GM18907 (cell line): ENCODE data around the gene CSTPP1.
"Not testable (repeated sequence)": the region's sequence is repeated elsewhere in the genome, so short reads cannot be mapped to it uniquely, and the experiment has no call there.

Experiments
- ATAC-seq: cut with Tn5 transposase; IDR thresholded peaks from one replicate; pipeline ENCODE4 v1.9.1; 2021; ENCODE audit warnings: mild to moderate bottlenecking, moderate library complexity; ENCODE audit not compliant: unreplicated experiment

The CSTPP1 gene

DNA sequence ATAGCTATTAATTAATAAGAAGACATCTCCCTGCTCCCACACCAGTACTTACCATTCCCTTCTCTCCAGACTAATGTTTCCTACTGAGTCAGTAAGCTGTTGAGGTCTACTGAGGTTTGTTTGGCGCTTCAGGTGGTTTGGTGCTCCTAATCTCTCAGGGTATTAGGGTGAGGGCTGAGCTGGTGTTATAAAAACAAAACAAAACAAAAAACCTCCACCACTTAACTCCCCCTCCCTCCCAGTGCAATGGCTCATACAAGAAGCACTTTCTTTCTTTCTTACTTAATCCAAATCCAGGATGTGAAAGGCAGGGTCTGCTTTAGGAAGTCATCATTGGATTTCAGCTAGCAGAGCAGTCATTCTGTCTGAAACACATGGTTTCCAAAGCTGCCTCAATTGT, 15.3 kb downstream of the CSTPP1 start:
- ATAC-seq: no peak

DNA sequence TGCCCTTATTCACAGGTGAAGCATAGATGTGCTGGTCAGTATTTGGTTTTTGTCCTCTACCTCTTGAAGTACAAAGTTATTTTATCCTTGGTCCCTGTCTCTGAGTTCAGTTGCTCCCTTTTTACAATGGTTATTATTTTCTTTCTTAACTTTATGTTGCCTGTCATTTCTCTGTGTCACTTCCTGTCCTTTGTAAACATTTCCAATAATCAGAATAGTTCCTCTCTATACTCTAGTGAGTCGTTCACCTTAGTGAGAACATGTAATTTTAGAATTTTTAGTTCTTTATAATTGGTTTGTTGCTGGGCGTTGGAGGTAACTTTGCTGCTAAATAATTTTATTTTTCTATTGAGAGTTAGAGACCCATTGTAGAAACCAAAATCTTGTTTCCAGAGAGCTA, 16.0 kb downstream of the CSTPP1 start:
- ATAC-seq: no peak

DNA sequence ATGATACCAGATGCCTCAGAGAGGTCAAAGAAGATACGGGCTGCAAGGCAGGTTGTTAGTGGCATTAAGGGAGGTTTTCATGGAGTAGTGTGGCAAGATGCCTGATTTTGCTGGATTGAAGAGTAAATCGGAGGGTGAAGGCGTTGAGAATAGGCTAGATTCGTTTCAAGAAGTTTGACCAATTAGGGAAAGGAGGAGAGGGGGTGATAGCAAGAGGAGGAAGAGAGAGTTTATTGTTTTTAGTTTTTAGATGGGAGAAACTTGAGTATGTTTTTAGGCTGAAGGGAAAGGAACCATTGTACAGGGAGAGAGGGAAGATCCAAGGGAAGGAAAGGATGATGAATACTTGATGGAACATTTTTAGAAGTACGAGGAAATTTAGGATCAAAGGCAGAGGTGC, 16.5 kb downstream of the CSTPP1 start:
- ATAC-seq: no peak

DNA sequence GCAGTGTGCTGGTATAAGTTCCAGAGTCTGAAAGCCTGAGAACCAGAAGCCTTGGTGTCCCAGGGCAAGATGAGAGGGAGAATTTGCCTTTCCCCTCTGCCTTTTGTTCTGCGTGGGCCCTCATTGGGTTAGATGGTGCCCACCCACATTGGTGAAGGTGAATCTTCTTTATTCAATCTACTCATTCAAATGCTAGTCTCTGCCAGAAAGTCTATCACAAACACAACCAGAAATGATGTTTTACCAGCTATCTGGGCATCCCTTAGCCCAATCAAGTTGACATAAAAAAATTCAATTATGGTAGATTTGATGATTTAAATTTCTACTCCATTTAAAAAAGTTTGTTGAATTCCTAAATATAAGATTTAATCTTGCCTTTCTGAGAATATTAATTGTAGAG, 22.2 kb downstream of the CSTPP1 start:
- ATAC-seq: no peak

DNA sequence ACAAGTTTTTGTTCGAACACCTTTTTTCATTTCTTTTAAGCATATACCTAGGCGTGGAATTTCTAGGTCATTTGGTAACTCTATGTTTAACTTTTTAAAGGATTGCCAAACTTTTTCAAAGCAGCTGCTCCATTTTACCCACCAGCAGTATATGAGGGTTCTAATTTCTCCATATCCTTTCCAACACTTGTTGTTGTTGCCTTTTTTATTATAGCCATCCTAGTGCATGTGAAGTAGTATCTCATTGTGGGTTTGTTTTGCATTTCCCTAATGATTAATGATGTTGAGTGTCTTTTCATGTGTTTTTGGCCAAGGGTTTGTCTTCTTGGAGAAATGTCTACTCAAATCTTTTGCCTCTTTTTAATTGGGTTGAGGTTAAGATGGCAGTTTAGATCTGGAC, 24.5 kb downstream of the CSTPP1 start:
- no peak for ATAC-seq

DNA sequence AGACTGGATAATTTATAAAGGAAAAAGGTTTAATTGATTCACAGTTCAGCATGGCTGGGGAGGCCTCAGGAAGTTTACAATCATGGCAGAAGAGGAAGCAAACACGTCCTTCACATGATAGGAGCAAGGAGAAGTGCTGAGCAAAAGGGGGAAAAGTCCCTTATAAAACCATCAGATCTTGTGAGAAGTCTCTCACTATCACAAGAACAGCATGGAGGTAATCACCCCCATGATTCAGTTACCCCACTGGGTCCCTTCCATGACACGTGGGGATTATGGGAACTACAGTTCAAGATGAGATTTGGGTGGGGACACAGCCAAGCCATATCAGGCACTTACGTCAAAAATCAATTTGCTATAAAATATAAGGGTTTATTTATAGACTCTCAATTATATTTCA, 25.3 kb downstream of the CSTPP1 start:
- not testable (repeated sequence) for ATAC-seq

DNA sequence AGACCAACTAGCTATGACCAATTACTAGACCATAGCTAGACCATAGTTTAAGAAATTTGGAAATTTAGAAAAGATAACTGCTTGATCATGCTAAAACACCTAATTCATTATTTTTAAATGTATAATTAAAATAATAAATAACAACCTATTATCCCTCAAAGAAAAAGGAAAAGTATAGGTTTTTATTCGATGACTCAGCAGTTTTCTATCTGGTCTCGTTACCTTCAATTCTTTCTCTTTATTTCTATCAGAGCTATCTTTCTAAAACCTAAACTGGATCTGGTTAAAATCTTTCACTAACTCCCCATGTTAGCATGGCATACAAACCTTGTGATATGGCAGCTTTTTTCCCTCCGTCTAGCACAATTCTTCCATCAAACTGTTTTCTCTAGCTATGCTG, 27.3 kb downstream of the CSTPP1 start:
- no peak for ATAC-seq

DNA sequence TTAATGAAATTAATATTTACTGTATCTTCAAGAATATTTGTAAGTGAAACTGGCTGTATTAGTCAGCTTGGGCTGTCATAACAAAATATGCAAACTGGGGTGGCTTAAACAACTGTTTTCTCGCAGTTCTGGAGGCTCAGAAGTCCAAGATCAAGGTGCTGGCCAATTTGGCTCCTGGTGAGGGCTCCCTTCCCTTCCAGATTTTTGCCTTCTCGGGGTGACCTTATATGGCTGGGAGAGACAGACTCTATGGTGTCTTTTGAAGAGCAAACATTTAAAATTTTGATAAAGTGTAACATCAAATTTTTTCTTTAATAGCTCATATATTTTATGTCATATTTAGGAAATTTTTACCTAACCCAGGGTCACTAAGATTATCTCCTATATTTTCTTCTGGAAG, 30.2 kb downstream of the CSTPP1 start:
- no peak for ATAC-seq

DNA sequence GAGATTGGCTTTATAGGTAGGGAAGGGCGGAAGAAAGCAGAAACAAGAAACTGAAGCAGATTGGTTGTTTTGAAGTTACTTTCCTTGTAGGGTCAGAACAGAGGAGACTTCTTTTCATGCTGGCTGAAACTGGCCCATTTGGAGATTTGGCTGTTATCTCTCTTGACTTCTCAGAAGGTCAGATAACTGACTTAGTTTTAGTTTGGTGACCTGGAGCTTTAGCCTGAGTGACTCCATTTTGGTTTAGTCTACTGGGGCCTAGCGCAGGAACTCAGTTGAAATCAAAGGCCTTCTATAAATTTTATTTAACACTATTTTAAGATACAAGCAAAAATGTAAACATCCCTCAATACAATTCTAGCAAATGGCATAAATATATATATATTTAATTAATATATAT, 31.4 kb downstream of the CSTPP1 start:
- no peak for ATAC-seq

DNA sequence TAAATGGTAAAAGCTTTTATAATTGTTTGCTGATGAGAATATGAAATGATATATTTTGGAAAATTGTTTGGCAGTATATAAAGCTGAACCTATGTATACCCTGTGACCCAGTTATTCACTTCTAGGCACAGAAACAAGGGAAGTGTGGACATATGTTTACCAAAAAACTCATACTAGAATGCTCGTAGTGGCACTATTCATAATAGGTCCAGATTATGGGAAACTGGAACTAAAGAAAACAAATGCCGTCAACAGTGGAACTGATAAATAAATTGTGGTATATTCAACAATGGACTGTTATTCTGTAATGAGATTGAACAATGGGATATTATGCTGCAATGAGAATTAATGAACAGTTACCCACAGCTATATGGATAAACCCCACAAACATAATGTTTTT, 32.8 kb downstream of the CSTPP1 start:
- no peak for ATAC-seq

DNA sequence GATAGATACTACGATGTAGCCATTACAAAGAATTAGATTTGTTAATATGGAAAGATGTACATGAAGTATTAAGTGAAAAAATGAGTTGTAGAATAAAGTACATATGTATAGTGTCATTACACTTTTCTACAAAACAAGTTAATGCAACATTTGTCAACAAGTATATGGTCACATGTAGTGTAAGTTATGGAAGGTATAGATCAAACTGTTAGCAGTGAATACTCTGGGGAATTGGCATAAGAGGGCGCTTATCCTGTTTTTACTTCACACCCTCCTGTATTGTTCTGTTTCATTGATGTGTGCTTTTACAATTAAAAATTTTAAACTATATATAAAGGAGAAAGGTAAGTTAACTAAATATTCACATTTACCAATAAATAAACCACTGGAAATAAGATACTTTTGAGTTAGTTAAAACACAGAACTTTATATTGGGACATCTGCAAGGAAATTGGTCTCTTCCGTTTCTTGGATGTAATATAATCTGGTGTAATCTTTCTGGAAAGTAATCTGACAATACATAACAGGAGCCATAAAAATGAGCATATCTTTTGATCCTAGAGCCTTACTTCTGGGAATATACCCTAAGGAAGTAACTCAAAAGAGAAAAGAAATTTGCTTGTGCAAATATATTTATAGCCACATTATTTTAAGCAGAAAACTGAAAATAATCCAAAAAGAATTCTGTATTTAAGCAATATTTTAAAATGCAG, 34.5 kb downstream of the CSTPP1 start:
- no peak for ATAC-seq

DNA sequence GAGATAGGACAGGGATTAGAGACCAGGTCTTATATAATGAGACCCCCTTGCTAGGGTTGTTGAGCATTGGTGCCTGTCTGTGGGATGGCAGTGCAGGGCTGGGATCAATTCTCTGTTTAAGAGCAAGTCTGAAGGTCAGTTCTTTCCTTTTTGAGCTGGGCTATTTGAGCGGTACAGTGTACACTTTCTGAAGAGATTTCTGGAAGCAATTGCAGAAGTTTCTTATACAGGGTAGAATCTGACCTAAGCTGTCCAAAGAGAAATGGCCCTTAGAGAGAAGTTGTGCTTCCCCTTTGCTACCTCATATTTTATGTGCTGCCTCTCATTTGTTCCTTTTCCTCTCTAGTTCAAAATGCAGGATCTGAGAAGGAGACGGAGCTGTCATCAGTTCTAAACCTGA, 35.8 kb downstream of the CSTPP1 start:
- no peak for ATAC-seq

DNA sequence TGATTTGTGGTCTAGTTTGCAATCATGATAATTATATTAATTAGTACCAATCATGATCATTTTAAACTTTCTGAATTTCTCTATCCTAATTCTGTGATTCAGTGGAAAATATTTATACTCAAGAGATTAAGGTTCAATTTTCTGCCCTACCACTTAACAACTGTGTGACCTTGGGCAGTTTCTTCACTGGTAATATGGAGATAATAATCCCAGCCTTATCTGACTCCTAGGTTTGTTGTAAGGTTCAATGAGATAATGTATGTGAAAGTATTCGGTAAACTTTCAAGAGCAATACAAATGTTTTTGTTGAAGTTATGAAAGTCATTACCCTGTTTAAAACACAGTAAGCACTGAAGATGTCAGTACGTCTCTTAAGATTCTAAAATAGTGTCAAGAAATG, 36.3 kb downstream of the CSTPP1 start:
- ATAC-seq: no peak

DNA sequence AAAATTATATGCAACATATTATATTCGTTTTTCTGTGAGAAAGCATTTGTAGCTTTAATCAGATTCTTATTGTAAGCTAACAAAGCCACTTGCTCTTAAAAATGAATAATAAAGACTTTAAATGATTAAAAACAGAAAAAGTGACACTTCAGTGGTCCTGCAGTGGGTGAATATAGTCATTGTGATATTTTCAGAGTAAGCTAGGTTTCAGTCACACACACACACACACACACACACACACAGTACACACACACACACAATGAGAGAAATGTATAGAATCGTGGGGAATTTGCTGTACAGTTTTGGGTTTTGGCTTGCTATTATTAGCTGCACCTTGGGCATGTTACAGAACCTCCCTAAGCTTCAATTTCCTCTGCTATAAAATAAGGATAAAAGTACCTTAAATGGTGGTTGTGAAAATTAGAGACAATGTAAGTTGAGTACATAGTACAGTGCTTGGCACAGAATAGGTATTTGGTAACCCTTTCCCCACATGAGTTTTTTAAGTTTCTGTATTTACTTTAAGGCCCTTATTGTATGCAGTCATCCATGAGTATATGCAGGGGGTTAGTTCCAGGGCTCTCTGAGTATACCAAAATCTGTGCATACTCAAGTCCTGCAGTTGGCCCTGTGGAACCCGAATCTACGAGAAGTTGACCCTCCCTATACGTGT, 39.8 kb downstream of the CSTPP1 start:
- ATAC-seq: no peak

DNA sequence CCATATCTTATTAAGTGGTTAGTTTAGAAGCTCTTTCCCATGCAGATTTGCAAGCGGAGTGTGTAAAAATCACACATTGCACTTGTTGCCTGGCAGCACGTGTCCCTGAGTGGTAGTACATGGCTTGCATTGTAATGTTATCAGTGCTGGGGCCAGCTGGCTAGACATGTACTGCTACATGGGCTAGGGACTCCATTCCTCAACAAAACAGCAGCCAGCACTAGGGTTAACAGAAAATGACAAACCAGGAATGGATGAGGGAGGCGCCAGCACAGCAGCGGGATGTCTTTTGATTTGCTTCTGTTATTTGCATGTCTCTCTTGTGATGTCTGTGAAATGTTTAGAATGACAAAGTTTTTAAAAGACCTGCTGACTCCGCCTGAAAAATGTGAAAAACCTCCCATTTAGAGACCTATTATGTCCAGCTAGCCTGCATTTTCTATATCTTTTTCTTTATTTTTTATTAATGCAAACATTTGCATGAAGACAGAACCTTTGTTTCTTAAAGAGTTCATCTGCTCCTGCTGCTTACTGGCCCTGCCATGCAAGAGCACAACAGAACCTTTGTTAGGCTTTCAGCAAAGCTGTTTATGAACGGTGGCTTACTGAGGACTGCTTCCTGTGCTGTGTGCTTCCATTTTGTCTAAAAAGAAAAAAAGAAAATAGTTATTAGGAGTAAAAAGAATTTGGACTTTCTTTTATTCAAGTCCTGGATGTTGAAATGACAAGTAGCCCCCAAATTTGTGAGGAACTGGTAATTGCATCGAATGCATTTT, 40.7 kb downstream of the CSTPP1 start:
- ATAC-seq: no peak

DNA sequence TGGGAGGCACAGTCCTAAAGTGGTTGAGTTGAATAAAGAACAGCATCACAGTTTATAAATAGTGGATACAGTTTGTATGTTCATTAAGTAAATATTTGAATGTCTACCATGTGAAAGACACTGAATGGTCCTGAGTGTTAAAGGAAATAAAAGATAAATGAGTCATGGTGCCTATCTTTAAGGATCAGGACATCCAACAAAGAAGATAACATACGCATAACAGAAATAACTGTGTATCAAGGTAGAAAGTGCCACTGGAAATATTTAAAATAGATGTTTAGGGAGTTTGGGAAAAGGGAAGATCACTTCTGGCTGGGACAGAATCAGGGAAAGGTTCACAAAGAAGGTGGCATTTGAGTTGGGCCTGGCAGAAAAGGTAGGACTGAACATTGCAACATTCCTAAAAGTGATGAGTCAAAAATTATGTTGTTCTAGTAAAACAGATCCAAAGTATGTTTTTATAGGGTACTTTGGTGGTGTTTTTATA, 41.5 kb downstream of the CSTPP1 start:
- ATAC-seq: no peak

DNA sequence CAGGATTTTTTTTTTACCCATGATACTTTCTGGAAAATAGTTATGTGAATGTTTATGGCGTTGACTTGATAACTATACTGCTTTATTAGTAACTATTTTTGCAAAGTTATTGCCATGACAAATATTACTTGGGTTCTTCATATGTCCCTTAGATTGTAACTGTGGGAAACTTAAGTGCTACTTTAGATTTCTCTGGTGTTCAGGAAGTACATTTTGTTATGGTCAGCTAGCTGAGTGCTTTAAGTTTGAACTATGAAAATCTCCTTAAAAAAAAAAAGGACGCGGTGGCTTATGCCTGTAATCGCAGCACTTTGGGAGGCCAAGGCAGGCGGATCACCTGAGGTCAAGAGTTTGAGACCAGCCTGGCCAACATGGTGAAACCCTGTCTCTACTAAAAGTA, 42.8 kb downstream of the CSTPP1 start:
- no peak for ATAC-seq

DNA sequence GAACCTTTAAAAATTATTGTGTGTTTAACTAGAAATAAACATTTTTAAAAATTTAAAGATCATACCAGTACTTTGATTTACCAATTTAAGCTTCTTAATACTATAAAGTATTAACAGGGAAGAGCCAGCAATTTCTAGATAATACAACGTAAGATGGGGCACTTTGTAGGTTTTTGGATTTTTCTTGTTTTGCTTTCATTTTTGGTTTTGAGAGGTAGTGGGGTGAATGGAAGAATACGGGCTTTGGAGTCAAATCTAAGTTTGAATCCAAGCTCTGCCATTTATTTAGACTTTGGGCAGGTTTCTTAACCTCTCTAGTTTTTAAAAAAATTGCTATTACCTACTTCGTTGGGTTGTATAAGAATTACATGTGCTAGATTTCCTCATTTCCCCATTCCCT, 44.9 kb downstream of the CSTPP1 start:
- ATAC-seq: no peak

DNA sequence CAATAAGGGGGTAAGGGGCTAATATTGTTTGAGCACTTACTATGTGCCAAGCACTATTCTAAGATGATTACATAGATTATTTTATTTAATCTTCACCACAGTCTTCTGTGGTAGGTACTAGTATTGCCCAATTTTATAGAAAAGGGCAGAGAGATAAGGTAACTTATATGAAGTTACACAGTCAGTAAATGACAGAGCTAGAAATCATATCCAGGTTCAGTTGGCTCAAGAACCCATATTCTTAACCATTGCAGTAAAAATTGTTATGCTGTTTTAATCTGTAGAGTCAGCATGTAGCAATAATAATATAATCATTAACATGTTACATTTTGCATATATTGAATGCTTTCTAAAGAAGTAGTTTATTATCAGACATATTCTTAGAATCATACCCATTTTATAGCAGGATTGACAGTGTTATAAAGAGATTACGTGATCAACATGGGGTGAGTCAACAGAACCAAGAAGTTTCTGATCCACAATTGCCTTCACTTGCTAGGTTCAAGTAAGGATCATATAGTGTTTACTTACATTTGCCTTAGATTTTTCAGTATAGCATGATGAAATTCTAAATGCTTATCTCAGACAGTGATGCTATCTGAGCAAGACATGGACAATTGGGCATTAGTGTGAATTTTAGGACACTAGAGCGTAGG, 46.4 kb downstream of the CSTPP1 start:
- no peak for ATAC-seq

DNA sequence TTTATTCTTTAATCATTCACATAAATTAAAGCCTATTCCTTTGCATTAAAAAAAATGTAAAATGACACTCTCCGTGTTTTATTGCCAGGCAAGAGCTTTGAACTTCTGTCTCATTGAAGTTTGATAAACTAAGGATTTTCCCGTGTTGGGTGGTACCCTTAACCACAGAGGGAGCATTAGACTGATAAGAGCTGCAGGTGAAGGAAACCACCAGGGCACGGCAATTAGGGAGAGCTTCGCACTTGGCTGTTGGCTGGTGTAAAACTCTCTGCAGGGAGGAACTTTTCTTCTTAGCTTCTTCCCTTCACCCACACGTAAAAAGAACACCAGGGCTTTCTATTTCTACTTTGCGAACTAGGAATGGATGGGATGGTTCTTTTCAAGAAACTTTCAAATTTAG, 47.0 kb downstream of the CSTPP1 start:
- no peak for ATAC-seq

DNA sequence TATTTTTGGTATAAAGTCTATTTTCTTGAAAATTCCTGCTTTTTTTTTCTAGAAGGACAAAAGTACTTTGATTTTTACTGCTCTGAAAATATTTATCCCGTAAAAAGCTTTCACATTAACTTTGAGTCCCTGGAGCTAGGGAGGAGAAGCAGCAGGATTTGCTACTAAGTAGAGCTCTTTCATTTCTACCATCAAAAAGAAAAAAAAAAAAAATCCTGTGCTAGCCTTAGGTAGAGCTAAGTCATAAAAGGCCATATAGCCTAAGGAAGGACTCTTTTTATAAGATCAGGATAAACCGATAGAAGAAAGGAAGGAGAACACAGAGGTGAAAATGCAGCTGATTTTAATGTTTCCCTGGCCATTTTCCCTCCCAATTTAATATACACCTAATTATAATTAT, 48.0 kb downstream of the CSTPP1 start:
- ATAC-seq: no peak
